ENCODE data around the gene TJP3. TPM values are rescaled to one million over a fixed set of nuclear protein-coding genes. Genes with fewer than 3 reads are reported as not detected.

The TJP3 gene
- total and polyA plus RNA-seq, 10 of the 15 experiments (the other 5 are each of a cell fraction or from before 2014, with no cell fraction given), result 0.04 to 1.2 (median 0.29) TPM; not detected in 6

DNA sequence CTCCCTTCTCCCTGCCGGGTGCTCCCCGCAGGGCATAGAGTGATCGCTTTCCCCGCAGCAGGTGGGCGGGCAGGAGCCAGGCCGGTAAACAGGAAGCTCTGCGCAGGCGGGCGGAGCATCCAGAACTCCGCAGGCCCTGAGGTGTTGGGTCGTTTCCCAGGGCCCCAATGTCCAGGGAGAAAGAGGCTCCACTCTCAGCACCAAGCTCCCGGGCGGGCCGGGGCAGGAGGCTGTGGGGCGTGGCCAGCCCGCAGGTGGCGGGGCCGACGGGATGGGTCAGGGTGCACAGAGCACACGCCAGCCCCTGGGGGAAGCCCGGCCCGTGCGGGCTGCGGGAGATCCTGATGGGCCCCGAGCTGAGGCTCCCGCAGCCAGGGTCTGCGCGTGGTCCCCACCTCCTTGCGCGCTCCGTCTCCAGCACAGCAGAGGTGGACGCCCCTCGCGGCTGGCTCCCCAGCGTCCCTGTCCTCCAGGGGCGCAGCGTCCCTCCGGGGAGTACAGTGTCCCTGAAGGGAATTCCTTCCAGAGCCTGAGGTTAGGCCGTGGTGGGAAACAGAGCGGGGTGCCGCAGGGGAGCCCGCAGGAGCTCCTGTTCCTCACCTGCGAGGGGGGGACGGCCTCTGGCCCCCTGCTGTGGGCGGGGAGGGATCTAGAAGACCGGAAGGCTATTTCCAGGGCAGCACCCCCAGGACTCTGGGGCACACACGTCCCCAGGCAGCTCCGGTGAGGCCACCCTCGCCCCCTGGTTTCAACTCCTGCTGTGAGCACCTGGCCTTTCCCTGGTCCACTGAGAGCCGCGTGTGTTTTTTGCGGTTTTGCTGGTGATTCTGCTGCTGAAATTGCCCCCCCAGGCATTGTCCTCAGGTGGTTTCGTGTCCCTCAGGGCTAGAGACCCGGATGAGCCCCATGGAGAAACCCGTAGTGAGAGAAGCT lies 20.1 kb upstream of the TJP3 start (continued):
- TF ChIP-seq TCF12 (IDR thresholded peaks at IDR 0.05; ENCODE audit: low read depth, low read length), result 0 out of 2 replicates have a peak, but pooled peaks have one; percentile 47

DNA sequence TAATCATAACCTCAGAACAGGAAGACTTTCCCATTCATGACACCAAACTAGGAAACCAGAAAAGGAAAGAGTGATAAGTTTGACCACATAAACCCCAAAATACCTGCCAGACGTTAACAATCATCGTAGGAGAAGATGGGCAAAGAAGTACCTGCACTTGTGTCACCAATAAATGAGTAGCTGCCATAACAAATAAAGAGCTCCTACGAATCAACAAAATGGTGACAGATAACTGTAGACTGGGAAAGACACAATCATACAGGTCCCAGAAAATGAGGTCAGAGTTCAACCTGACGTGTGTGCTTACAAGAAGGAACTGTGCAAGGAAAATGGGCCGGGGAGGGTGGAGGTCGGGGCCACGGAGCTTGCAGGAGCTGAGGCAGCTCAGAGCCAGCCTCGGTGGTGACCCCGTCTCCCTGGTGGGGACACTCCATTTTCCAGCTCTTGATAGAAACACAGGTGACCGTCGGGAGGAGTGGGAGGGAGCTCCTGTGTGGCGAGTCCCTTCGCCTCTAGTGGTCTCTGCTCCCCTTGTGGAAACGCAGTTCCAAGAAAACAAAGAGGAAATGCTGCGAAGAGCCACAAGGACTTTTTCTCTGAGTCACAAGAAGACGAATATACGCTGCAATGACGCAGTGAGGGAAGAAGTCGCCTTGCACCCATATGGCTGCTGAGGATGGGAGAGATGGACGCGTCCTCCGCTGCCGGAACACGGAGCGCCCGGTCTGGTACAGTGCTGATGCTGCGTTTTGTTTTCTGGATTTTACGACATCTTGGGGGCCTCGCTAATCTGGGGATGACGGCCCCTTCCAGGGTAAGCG lies 17.4 kb upstream of the TJP3 start:
- BruUV-seq (replicated peaks), result no TSS peak
- SMC1A ChIA-PET (ENCODE audit: uncharacterized antibody, unreplicated experiment), result interaction anchor here (1.8 kb wide), 1 partner anchor 9 kb away, joined by 5 read pairs; the partner anchor contains the start of gene PIP5K1C
- POLR2A ChIA-PET, result no interaction called here
- Histone ChIP-seq H3K4me1 (ENCODE audit: control insufficient read depth, insufficient read depth, low read length) (peaks cover 14% of the 10 kb centered on the region), H3K27ac (ENCODE audit: control insufficient read depth, insufficient read depth) (no peak overlapping the region), H3K79me2 (ENCODE audit: control insufficient read depth, insufficient read depth, low read length) (peaks cover 13% of the 10 kb centered on the region), H3K27me3 (replicated peaks in 1 of 2; ENCODE audit: control insufficient read depth in 2 of 2, insufficient read depth in 2 of 2, low read length in 1 of 2) (no peaks in the 10 kb centered on the region), H2AFZ (ENCODE audit: control insufficient read depth, low read depth, low read length) (no peak overlapping the region), H3K4me2 (ENCODE audit: control insufficient read depth, insufficient read depth) (no peak overlapping the region), H3K9me3 (replicated peaks; ENCODE audit: control insufficient read depth, insufficient read depth, low read length) (no peaks in the 10 kb centered on the region; the same call in 2 of the 3 replicates), H4K20me1 (ENCODE audit: control insufficient read depth, insufficient read depth) (no peaks in the 10 kb centered on the region), H3K4me3 (no peak overlapping the region), H3K9ac (ENCODE audit: control insufficient read depth, insufficient read depth, low read length) (no peak overlapping the region), H3K36me3 (ENCODE audit: control insufficient read depth in 2 of 2, insufficient read depth in 2 of 2, low read length in 1 of 2) (no peaks in the 10 kb centered on the region; a peak in 1 of 4 replicates)
- intact Hi-C loops (cut with micrococcal nuclease; ENCODE audit: unreplicated experiment), result no loop called here
- TF ChIP-seq EP300 (IDR thresholded peaks at IDR 0.05; ENCODE audit: borderline replicate concordance in 1 of 2, control insufficient read depth in 1 of 2, low read depth in 2 of 2, low read length in 2 of 2), result no peak
- no peak for TF ChIP-seq ZNF384 (IDR thresholded peaks at IDR 0.05; ENCODE audit: borderline replicate concordance, low read depth, low read length)
- no peak for TF ChIP-seq TBL1XR1 (IDR thresholded peaks at IDR 0.05; ENCODE audit: low read depth, low read length)
- no peak for TF ChIP-seq KAT2A (conservative IDR thresholded peaks at IDR 0.05; ENCODE audit: control insufficient read depth, low read depth, low read length)
- TF ChIP-seq, protein P1, sequence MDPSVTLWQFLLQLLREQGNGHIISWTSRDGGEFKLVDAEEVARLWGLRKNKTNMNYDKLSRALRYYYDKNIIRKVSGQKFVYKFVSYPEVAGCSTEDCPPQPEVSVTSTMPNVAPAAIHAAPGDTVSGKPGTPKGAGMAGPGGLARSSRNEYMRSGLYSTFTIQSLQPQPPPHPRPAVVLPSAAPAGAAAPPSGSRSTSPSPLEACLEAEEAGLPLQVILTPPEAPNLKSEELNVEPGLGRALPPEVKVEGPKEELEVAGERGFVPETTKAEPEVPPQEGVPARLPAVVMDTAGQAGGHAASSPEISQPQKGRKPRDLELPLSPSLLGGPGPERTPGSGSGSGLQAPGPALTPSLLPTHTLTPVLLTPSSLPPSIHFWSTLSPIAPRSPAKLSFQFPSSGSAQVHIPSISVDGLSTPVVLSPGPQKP (IDR thresholded peaks at IDR 0.05; ENCODE audit: low read depth, low read length), result no peak
- TF ChIP-seq MEF2B (IDR thresholded peaks at IDR 0.05; ENCODE audit: partially characterized antibody, poor library complexity, severe bottlenecking), result no peak
- TF ChIP-seq, protein P2, sequence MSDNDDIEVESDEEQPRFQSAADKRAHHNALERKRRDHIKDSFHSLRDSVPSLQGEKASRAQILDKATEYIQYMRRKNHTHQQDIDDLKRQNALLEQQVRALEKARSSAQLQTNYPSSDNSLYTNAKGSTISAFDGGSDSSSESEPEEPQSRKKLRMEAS (IDR thresholded peaks at IDR 0.05; ENCODE audit: low read depth, low read length), result no peak
- no peak for TF ChIP-seq DPF2 (IDR thresholded peaks at IDR 0.05)
- TF ChIP-seq HDAC6 (IDR thresholded peaks at IDR 0.05; ENCODE audit: unreplicated experiment), result no peak
- no peak for TF ChIP-seq NR2F1 (conservative IDR thresholded peaks at IDR 0.05)
- no peak for TF ChIP-seq SMARCA5 (IDR thresholded peaks at IDR 0.05)
- no peak for TF ChIP-seq BCL11A (IDR thresholded peaks at IDR 0.05; ENCODE audit: low read depth, low read length)
- TF ChIP-seq STAT3 (IDR thresholded peaks at IDR 0.05; ENCODE audit: low read depth, low read length), result no peak
- no peak for DNase-seq (ENCODE audit: low read depth, low spot score)
- RAD21 ChIA-PET (ENCODE audit: unreplicated experiment), result interaction anchor here (0.8 to 1.6 kb wide), 2 partner anchors 9 to 24 kb away, joined by 3 to 5 read pairs; partner anchors contain the start of gene PIP5K1C
- WGBS (ENCODE audit: insufficient coverage, insufficient replicate concordance, low lambda C conversion rate, missing lambda C conversion rate), result 95% methylated on average over 31 of the region's 31 CpGs
- no peak for ATAC-seq
- CTCF ChIA-PET, result interaction anchor here (0.9 to 1.3 kb wide), 3 partner anchors 9 to 19 kb away, joined by 3 to 8 read pairs (median 4); partner anchors contain the start of gene PIP5K1C
- in situ Hi-C loops (cut with MboI), result no loop called here
- FAIRE-seq, result no peak

Measured in GM12878 (cell line).